Measurements from ENCODE around the gene CCL8.
"Not testable (repeated sequence)": the region's sequence is repeated elsewhere in the genome, so short reads cannot be mapped to it uniquely, and the experiment has no call there.

The CCL8 gene

DNA sequence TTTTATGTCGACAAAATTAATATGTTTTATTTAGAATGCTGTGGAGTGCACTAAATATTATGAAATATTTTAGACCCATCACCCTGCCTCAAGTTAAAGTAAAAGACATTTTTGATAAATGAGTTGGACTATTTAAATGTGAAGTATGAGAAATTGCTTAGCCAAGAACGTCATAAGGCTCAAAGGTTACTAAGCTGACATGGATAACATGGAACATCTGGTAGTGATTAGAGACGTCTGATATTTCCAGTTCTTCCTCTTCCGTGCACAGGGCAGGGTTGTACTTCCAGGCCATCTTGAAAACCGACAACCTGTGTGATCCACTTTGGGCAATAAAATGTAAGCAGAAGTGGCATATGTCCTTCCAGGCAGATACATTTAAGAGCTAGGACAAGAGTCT lies 7.2 kb upstream of the CCL8 start:
- in situ Hi-C loops (cut with MboI; ENCODE audit: low sequenced_read_pairs): loop anchor here (25.0 kb wide), 1 partner anchor 325 kb away; no protein-coding TSS in a partner anchor

DNA sequence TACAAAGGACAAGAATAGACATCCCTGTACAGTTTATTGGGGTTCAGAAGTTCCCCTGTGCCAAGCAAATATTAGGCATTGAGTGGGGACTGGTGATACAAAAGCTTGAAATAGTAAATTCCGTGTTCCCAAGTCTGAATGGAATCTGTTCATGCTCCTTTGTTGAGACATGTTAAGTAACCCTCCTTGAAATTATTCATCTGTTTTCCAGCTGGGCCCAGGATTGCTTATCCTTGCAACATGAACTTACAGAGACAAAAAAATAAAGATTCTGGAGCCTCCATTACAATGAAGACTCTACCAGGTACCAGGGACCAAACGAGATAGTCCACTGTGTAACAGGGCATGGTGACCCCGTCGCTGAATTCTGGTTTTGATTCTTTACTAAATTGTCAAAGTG lies 6.1 kb upstream of the CCL8 start:
- in situ Hi-C loops (cut with MboI; ENCODE audit: low sequenced_read_pairs): loop anchor here (25.0 kb wide), 1 partner anchor 324 kb away; no protein-coding TSS in a partner anchor

DNA sequence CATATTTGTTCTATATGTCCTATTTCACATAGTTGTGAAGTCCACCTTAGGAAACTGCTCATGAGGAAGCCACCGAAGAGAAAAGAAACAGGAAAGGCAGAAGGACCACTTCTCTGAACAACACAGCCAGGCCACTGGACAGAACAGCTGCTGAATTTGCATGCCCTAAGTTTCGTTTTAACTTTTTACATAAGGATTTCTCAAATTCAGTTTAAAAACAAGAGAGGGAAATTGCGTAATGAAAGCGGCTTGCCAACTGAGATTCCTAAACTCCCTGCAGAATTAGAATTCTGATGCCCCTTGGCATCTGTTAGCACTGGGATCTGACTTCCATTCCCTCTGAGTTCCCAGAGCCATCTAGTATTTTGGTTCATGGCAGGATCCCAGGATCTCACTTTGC lies 5.0 kb upstream of the CCL8 start:
- in situ Hi-C loops (cut with MboI; ENCODE audit: low sequenced_read_pairs): loop anchor here (25.0 kb wide), 1 partner anchor 323 kb away; no protein-coding TSS in a partner anchor

DNA sequence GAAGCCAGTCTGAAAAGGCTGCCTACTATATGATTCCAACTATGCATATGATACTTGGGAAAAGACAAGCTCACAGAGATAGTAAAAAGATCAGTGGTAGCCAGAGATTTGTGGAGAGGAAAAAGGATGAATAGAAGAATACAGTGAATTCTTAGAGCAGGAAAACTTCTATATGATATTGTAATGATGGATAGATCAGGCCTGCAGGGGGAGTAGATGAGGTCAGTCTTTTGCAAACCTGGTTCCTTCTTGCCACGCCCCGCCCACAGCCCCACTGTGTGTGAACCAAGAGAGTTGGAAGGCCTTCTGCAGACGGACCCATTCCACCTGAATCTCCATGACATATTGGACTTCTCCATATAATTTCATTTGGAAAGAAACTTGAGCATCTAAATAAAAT lies 761 bp upstream of the CCL8 start:
- in situ Hi-C loops (cut with MboI; ENCODE audit: low sequenced_read_pairs): loop anchor here (25.0 kb wide), 1 partner anchor 319 kb away; no protein-coding TSS in a partner anchor

DNA sequence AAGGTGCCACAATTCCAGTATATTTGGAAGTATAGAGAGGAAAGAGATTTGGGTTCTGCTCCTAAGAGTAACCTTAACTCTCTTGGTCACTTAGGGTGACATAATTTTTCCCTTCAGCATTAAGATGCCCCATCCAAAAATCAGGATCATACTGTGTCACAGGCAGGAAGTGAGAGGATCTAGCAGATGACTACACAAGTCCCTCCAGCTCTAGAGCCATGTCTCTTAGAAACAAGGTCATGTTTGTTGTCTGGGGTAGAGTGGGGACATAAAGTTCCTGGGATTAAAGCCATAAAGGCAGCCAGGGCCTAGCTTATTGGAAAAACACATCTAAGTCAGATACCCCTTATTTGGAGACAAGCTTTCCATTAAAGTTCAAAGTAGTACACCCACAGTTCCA lies 2.7 kb downstream of the CCL8 start:
- in situ Hi-C loops (cut with MboI; ENCODE audit: low sequenced_read_pairs): loop anchor here (25.0 kb wide), 1 partner anchor 315 kb away; no protein-coding TSS in a partner anchor

DNA sequence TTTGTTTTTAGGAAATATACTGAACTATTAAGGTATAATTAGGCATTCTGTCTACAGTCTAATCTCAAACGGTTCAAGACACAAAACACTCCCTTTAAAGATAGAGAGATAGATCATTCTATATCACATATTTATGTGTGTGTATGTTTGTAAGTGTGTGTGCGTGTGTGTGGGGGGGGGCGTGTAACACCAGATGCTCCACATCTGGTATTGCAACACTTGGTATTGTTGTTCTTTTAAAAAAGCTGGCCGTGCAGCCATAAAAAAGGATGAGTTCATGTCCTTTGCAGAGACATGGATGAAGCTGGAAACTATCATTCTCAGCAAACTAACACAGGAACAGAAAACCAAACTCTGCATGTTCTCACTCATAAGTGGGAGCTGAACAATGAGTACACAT lies 8.3 kb downstream of the CCL8 start:
- in situ Hi-C loops (cut with MboI; ENCODE audit: low sequenced_read_pairs): not testable (repeated sequence)

DNA sequence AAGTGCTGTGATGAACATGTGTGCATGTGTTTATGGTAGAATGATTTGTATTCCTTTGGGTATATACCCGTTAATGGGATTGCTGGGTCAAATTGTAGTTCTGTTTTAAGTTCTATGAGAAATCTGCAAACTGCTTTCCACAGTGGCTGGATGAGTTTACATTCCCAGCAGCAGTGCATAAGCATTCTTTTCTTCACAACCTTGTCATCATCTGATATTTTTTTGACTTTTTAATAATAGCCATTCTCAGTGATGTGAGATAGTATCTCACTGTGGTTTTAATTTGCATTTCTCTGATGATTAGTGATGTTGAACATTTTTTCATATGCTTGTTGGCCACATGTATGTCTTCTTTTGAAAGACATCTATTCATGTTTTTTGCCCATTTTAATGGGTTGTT lies 18.5 kb downstream of the CCL8 start:
- in situ Hi-C loops (cut with MboI; ENCODE audit: low sequenced_read_pairs): no loop called here

DNA sequence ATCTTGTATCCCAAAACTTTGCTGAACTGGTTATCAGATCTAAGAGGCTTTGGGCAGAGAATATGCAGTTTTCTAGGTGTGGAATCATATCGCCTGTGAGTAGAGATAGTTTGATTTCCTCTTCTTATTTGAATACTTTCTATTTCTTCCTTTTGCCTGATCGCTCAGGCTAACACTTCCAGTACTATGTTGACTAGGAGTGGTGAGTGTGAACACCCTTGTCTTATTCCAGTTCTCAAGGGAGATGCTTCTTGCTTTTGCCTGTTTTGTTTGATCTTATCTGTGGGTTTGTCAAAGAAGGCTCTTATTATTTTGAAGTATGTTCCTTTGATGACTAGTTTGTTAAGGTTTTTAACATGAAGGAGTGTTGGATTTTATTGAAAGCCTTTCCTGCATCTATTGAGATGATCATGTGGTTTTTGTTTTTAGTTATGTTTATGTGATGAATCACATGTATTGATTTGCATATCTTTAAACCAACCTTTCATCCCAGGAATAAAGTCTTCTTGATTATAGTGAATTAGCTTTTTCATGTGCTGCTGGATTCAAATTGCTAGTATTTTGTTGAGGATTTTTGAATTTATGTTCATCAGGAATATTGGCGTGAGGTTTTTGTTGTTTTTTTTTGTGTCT lies 20.0 kb downstream of the CCL8 start:
- in situ Hi-C loops (cut with MboI; ENCODE audit: low sequenced_read_pairs): no loop called here

DNA sequence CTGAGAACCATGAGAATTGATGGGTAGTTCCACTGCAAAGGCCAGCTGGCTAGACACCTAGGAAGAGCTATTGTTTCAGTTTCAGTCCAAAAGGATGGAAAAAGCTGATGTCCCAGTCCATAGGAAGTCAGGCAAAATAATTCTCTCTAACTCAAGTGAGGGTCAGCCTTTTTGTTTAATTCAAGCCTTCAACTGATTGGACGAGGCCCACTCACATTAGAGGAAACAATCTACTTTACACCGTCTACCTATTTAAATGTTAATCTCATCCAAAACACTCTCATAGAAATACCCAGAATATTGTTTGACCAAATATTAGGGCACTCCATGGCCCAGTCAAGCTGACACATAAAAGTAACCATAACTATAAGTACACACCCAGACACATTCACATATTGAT lies 22.7 kb downstream of the CCL8 start:
- in situ Hi-C loops (cut with MboI; ENCODE audit: low sequenced_read_pairs): no loop called here

DNA sequence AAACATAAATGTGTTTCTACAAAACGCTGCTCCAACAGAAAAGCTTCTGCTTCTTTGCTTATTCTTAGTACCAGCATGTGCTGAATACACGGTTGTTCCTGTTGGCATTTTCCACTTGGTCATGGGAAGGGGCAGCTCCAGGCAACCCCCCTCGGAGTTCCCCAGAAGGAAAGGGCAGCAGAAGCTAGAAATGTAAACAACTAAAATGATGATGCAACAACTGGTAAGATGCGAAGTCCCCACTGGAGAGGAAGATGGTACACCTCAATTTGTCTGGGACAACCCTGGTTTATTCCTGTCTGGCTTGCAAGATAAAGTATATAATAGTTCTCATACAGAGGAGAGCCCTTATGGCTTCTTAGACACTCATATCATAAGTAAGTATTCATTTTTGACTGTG lies 27.8 kb downstream of the CCL8 start:
- in situ Hi-C loops (cut with MboI; ENCODE audit: low sequenced_read_pairs): no loop called here

DNA sequence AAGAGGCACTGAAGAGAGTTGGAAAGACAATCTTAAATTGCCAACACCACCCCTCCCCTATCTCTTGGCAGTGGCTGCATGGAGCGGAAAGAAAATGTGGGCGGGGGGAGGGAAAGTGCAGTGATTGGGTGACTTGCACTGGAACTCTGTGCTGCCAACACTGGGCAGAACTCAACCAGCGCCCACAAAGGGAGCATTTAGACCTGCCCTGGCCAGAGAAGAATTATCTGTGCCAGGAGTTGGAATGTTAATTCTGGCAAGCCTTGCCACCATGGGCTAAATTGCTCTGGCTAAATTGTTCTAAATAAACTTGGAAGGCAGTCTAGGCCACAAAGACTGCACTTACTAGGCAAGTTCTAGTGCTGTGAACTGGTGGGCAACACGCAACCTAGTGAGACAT lies 30.5 kb downstream of the CCL8 start:
- in situ Hi-C loops (cut with MboI; ENCODE audit: low sequenced_read_pairs): loop anchor here (25.0 kb wide), 1 partner anchor 87 kb away; the partner anchor contains the start of genes CCL2 and CCL7

DNA sequence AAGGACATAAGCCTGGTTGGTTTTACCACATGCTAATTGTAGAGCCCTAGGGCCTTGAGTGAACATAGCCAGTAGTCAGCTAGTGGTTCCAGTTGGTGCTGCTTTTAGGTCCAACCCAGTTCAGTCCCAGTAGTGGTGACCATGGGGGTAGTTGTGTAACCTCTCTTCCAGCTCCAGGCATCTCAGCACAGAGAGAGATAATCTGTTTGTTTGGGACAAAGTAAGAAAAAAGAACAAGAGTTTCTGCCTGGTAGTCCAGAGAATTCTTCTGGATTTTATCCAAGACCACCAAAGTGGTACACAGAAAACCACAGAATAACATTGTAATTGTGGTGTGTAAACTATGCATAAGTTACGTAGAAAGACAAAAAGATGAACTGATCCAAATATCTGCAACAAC lies 31.9 kb downstream of the CCL8 start:
- in situ Hi-C loops (cut with MboI; ENCODE audit: low sequenced_read_pairs): loop anchor here (25.0 kb wide), 1 partner anchor 89 kb away; the partner anchor contains the start of genes CCL2 and CCL7

DNA sequence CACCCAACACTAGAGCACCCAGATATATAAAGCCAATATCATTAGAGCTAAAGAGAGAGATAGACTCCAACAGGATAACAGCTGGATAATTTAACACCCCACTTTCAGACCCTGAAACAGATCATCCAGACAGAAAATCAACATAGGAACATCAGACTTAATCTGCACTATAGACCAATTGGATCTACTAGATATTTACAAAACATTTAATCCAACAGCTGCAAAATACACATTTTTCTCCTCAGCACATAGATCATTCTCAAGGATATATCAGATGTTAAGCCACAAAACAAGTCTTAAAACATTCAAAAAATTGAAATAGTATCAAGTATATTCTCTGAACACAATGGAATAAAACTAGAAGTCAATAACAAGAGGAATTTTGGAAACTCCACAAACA lies 33.0 kb downstream of the CCL8 start:
- in situ Hi-C loops (cut with MboI; ENCODE audit: low sequenced_read_pairs): loop anchor here (25.0 kb wide), 1 partner anchor 90 kb away; the partner anchor contains the start of genes CCL2 and CCL7

DNA sequence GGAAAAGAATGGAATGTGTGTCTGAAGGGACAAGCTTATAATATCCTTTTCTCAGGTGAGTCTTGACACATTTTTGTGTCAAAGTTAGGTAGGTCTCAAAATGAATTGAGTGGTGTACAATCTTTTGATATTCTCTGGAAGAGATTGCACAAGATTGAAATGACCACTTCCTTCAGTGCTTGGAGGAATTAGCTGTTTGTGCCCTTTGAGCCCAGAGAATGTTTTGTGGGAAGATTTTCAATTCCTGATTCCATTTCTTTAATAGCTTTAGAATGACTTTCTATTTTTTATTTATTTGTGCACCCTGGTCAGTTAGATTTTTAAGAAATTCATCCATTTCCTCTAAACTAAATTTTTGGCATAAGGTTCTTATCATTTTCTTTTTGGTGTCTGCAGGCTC lies 35.4 kb downstream of the CCL8 start:
- in situ Hi-C loops (cut with MboI; ENCODE audit: low sequenced_read_pairs): loop anchor here (25.0 kb wide), 1 partner anchor 92 kb away; the partner anchor contains the start of genes CCL2 and CCL7

DNA sequence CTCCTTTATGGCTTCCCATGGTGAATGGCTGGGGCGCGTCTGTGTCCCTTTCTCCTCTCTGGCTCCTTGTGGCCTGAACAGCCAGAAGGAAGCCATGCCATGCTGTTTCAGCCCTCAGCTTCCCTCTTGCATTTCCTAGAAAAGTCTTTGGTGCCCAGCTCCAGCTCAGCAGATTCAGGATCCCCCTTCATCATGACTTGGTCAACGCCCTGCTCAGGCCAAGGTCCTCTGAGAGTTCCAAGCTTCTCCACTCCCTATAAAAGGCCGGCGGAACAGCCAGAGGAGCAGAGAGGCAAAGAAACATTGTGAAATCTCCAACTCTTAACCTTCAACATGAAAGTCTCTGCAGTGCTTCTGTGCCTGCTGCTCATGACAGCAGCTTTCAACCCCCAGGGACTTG lies 37.0 kb downstream of the CCL8 start, which contains the start of gene CCL13:
Gene CCL13 (plus strand): TSS at position 287 of the 400 bp plus-strand sequence. CDS start 47 bp downstream, at position 334.
- in situ Hi-C loops (cut with MboI; ENCODE audit: low sequenced_read_pairs): loop anchor here (25.0 kb wide), 1 partner anchor 94 kb away; the partner anchor contains the start of genes CCL2 and CCL7

DNA sequence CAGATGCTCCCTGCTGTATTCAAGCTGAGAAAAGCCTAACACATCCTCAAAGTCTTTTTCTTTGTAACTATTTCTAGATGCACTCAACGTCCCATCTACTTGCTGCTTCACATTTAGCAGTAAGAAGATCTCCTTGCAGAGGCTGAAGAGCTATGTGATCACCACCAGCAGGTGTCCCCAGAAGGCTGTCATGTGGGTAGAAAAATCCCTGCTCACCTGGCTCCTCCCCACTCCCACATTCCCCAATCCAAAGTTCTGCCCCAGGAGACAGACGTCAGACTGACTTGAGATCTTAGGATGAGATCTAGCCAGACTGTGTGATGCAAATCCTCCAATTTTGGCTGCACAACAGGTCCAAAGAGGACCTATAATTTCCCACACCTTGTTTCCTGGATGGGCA lies 38.2 kb downstream of the CCL8 start:
- in situ Hi-C loops (cut with MboI; ENCODE audit: low sequenced_read_pairs): loop anchor here (25.0 kb wide), 1 partner anchor 95 kb away; the partner anchor contains the start of genes CCL2 and CCL7

DNA sequence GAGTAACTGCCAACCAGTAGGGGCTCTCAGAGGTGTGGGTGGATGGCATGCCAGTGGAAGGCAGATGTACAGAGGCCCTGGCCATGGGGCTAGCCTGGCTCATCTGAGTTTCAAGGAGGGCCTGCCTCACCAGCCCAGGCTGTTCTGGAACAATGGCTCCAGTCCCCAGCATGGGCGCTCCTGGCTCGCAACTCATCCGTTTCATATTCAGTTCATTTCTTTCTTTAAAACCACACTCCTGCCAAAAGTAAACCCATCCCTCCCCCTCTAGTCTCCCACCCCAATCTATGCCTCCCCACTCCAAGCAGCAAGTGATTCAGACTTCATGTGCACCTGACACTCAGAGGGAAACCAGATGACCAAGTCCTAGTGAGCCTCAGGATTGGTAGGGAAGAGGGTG lies 39.4 kb downstream of the CCL8 start:
- in situ Hi-C loops (cut with MboI; ENCODE audit: low sequenced_read_pairs): loop anchor here (25.0 kb wide), 1 partner anchor 96 kb away; the partner anchor contains the start of genes CCL2 and CCL7

DNA sequence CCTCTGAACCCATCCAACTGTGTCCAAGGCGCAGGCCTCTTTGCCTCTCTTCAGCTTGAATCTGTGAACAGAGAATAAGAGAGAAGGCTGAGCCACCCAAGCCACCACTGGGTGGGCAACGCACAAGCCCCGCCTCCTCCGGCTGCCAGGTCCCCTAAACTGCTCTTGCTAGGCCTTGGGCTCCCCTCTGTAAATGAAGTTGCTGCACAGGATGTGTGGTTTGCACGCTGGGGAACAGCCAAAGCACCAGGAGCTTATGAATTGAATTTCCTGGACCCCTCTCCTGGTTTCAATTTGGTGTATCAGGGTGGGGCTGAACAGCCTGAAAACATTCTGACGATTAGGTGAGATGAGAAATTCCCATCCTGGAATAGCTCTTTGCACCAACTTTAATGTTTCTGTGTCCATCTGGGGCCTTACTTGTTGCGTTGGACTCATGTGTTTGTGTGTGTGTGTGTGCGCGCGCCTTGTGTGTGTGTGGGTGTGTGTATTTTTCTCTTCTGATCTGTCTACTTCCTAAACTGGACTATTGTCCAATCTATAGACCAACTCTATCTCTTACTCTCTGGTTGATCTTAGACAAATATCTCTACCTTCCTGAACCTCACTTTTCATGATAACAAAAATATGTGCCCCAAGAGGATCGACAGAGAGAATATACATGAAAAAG lies 41.5 kb downstream of the CCL8 start:
- in situ Hi-C loops (cut with MboI; ENCODE audit: low sequenced_read_pairs): loop anchor here (5.0 to 25.0 kb wide), 3 partner anchors 64 to 158 kb away; partner anchors contain the start of genes CCL2 and CCL7

DNA sequence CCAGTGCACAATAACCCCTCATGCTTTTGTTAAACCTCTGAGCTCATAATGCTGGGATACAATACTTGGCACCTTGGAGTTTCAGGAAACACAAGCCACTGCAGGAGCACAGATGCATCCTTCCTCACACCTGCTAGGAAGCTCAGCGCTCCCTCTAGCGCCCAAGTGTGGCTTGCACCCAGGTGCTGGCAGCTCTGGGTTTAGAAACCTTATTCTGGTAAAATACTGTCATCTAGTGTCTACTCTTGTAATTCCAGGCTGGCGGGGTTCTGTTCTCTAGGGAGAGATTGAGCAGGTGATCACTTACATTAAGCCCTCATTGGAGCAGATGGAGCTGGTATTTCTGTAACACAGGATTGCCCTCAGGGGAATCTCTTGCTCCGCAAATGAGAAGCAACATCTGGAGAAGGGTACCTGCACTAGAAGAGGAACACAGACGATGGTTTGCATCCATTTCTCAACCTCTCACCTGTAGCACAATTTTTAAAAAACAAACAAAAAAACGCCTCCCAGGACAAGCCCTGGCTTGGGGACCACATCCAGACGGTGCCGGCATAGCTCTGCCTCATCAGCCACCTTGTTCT lies 42.3 kb downstream of the CCL8 start:
- in situ Hi-C loops (cut with MboI; ENCODE audit: low sequenced_read_pairs): loop anchor here (5.0 to 25.0 kb wide), 3 partner anchors 63 to 159 kb away; partner anchors contain the start of genes CCL2 and CCL7

DNA sequence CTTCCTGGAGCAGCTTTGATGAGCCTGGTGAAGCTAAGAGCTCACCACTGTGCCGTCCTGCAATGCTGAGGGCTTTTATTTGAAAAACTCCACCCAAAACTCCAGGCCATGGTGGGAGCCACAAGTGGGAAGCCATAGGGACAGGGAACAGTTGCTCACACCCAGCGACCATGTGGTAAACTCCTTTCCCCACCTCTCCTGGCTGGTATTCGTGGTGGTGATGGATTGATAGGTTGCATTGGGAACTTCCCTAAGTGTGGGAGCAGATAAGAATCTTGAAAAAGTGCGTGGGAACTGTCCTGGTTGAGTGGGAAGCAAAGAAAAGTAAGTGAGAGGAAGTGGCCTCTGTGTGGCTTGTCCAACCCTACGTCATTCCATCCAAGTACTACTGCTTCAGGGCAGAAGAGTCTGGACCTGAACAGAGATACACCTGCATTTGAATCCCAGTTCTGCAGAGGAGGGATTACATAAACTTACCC lies 44.0 kb downstream of the CCL8 start, which contains the start of gene CCL1:
Gene CCL1 (minus strand): TSS at position 51 of the 479 bp plus-strand sequence. CDS start 72 bp downstream, outside the sequence.
- in situ Hi-C loops (cut with MboI; ENCODE audit: low sequenced_read_pairs): loop anchor here (5.0 to 25.0 kb wide), 3 partner anchors 62 to 161 kb away; partner anchors contain the start of genes CCL2 and CCL7

DNA sequence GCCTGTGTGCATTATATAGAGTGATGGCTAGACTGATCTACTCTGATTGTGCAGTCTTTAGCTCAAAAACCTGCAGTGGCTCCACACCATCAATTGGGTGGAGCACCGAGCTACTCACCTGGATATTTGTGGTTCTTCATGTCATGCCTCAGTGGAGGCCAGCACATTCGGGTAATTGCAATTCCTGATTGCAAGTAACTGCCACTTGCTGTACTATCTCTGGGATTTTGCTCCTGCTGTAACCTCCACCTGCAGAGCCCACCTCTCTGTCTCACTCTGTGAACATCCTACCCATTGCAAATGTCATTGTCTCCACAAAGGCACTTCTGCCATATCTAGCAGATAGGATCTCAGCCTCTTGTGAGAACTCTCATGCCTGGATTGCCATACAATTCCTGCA lies 45.5 kb downstream of the CCL8 start:
- in situ Hi-C loops (cut with MboI; ENCODE audit: low sequenced_read_pairs): loop anchor here (5.0 to 25.0 kb wide), 3 partner anchors 60 to 162 kb away; partner anchors contain the start of genes CCL2 and CCL7

Measured in HL-60/S4 treated with phorbol 12-myristate 13-acetate at 8.2 ng/mL for 4 days and 3 days (cell line).